ENCODE data around the gene CCDC102A.

DNA sequence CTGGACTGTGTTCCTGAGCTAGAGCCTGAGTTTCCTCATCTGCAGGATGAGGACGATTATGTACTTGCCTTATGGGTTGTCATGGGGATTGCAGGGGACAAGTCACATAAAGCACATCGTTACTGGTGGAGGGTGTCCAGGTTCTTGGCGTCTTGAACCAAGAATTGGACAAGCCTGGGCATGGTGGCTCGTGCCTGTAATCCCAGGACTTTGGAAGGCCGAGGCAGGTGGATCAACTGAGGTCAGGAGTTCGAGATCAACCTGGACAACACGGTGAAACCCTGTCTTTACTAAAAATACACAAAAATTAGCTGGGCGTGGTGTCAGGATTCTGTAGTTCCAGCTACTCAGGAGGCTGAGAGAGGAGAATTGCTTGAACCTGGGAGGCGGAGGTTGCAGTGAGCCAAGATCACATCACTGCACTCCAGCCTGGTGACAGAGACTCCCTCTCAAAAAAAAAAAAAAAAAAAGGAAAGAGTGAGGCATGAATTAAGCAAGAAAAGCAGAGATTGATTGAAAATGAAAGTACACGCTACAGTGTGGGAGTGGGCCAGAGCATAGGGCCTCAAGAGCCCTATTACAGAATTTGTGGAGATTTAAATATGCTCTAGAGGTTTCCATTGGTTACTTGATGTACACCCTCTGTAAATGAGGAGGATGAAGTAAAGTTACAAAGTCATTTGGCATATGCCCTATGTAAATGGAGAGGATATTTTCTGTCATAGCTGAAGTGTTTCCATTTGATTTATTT, 36.8 kb upstream of the CCDC102A start:
- TF ChIP-seq, protein P1, sequence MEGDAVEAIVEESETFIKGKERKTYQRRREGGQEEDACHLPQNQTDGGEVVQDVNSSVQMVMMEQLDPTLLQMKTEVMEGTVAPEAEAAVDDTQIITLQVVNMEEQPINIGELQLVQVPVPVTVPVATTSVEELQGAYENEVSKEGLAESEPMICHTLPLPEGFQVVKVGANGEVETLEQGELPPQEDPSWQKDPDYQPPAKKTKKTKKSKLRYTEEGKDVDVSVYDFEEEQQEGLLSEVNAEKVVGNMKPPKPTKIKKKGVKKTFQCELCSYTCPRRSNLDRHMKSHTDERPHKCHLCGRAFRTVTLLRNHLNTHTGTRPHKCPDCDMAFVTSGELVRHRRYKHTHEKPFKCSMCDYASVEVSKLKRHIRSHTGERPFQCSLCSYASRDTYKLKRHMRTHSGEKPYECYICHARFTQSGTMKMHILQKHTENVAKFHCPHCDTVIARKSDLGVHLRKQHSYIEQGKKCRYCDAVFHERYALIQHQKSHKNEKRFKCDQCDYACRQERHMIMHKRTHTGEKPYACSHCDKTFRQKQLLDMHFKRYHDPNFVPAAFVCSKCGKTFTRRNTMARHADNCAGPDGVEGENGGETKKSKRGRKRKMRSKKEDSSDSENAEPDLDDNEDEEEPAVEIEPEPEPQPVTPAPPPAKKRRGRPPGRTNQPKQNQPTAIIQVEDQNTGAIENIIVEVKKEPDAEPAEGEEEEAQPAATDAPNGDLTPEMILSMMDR (conservative IDR thresholded peaks at IDR 0.05) = no peak
- no peak for TF ChIP-seq ZFX (IDR thresholded peaks at IDR 0.05)

All from C4-2B (cell line).